ENCODE data around the gene VPS4A. TPM values are rescaled to one million over a fixed set of nuclear protein-coding genes. Genes with fewer than 3 reads are reported as not detected.
A peak's percentile ranks its signal among the peaks of the same experiment; 100 is the strongest.

Gene VPS4A
- total RNA-seq, 2 donors from 2014 or later = 41.5 to 45.8 TPM

- Mint-ChIP-seq H3K4me1 (ENCODE audit: low read depth in 2 of 2) (peaks cover 18 to 24% of the 10 kb centered on the region in 2 donors), H3K36me3 (peaks cover 10% of the 10 kb centered on the region), H3K9me3 (no peaks in the 10 kb centered on the region), H3K27ac (no peak overlapping the region), H3K4me3 (no peak overlapping the region), H3K27me3 (no peaks in the 10 kb centered on the region)
- ATAC-seq = no peak
- DNase-seq (ENCODE audit: low spot score) = no peak
These were observed 4.5 kb downstream of the VPS4A start for GRCh38 chr16:69315486-69316311.

DNA sequence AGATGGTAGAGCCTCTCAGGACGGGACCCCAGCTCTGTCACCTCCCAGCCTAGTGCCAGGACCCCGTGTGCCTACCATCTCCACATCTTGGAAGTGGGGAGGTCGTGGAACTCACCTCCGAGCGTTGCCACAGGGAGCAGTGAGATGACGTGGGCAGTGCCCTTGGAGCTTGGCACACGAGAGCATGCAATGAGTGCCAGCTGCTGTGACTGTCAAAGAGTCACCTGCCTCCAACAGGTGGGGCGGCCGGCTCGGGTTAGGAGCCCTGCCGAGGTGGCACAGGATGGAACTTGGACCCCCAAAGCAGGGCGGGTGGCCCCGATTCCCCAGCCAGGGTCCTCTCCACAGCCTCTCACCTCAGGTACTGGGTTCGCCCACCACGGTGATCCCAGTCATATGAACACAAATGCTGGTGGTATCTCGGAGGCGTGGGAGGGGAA, 5.5 kb downstream of the VPS4A start:
- H3K36me3 Mint-ChIP-seq = peaks cover 14% of the 10 kb centered on the region
- ATAC-seq = no peak
- no peak overlapping the region for H3K4me3 Mint-ChIP-seq
- peaks cover 21 to 27% of the 10 kb centered on the region in 2 donors for H3K4me1 Mint-ChIP-seq (ENCODE audit: low read depth in 2 of 2)
- H3K9me3 Mint-ChIP-seq = no peaks in the 10 kb centered on the region
- H3K27me3 Mint-ChIP-seq = no peaks in the 10 kb centered on the region
- H3K27ac Mint-ChIP-seq = no peak overlapping the region
- DNase-seq (ENCODE audit: low spot score) = no peak

- Mint-ChIP-seq H3K4me1 (ENCODE audit: low read depth in 2 of 2) (peaks cover 14 to 23% of the 10 kb centered on the region in 2 donors), H3K27ac (no peak overlapping the region), H3K4me3 (no peak overlapping the region), H3K36me3 (peaks cover 13% of the 10 kb centered on the region), H3K27me3 (no peaks in the 10 kb centered on the region), H3K9me3 (no peaks in the 10 kb centered on the region)
- ATAC-seq (no peak), DNase-seq (ENCODE audit: low spot score) (no peak)
These were observed 7.2 kb downstream of the VPS4A start for GRCh38 chr16:69318177-69318910.

DNA sequence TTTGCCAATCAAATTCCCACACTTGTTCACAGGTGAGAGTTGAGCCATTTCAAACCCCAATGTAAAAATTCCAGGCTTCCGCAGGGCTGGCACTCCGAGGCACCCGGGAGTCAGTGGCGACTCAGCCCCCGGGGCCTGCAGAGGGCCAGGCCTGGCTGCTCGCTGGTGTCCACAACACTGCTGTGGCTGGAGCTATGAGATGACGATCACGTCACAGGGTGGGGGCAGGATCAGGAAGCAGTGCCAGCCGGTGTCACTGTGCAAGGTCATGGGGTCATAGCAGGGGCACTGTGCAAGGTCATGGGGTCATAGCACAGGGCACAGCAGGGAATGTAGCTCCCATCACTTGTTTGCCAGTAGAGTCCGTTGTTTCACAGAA, 7.8 kb downstream of the VPS4A start:
- no peaks in the 10 kb centered on the region for H3K9me3 Mint-ChIP-seq
- peaks cover 8 to 18% of the 10 kb centered on the region in 2 donors for H3K4me1 Mint-ChIP-seq (ENCODE audit: low read depth in 2 of 2)
- H3K36me3 Mint-ChIP-seq = peaks cover 13% of the 10 kb centered on the region
- DNase-seq (ENCODE audit: low spot score) (no peak), ATAC-seq (no peak)
- H3K4me3 Mint-ChIP-seq = no peak overlapping the region
- H3K27me3 Mint-ChIP-seq = no peaks in the 10 kb centered on the region
- H3K27ac Mint-ChIP-seq = no peak overlapping the region

GRCh38 chr16:69319381-69319780, 8.2 kb downstream of the VPS4A start:
- Mint-ChIP-seq H3K27me3 (no peaks in the 10 kb centered on the region), H3K4me3 (no peak overlapping the region), H3K4me1 (ENCODE audit: low read depth in 2 of 2) (peaks cover 6 to 15% of the 10 kb centered on the region in 2 donors), H3K36me3 (peaks cover 13% of the 10 kb centered on the region), H3K9me3 (no peaks in the 10 kb centered on the region), H3K27ac (no peak overlapping the region)
- DNase-seq (ENCODE audit: low spot score) (no peak), ATAC-seq (no peak)

- H3K4me3 Mint-ChIP-seq = no peak overlapping the region
- DNase-seq (ENCODE audit: low spot score) (no peak), ATAC-seq (no peak)
- H3K27ac Mint-ChIP-seq = no peak overlapping the region
- peaks cover 6 to 15% of the 10 kb centered on the region in 2 donors for H3K4me1 Mint-ChIP-seq (ENCODE audit: low read depth in 2 of 2)
- no peaks in the 10 kb centered on the region for H3K9me3 Mint-ChIP-seq
- no peaks in the 10 kb centered on the region for H3K27me3 Mint-ChIP-seq
- H3K36me3 Mint-ChIP-seq = peaks cover 13% of the 10 kb centered on the region
These were observed 8.9 kb downstream of the VPS4A start for GRCh38 chr16:69319826-69320739.

- Mint-ChIP-seq H3K36me3 (peaks cover 13% of the 10 kb centered on the region), H3K4me3 (no peak overlapping the region), H3K9me3 (no peaks in the 10 kb centered on the region), H3K27me3 (no peaks in the 10 kb centered on the region), H3K4me1 (ENCODE audit: low read depth in 2 of 2) (peaks cover 6 to 15% of the 10 kb centered on the region in 2 donors), H3K27ac (no peak overlapping the region)
- DNase-seq (ENCODE audit: low spot score) (no peak), ATAC-seq (no peak)
These were observed 9.6 kb downstream of the VPS4A start for GRCh38 chr16:69320740-69321073.

DNA sequence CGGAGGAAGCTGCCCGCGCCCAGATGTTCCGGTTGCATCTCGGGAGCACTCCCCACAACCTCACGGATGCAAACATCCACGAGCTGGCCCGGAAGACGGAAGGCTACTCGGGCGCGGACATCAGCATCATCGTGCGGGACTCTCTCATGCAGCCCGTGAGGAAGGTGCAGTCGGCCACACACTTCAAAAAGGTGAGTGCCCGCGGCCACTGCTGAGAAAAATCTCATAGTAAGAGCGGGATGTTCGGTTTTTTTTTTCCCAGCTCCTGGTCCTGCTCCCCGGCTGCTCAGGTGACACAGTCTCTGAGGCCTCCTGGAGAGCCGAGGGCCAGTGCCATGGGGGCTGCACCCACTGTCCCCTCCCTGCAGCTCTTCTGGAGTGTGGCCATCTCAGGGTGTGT, 9.9 kb downstream of the VPS4A start:
- Mint-ChIP-seq H3K4me1 (ENCODE audit: low read depth in 2 of 2) (peaks cover 10 to 13% of the 10 kb centered on the region in 2 donors), H3K27me3 (no peaks in the 10 kb centered on the region), H3K27ac (no peak overlapping the region), H3K36me3 (peaks cover 15% of the 10 kb centered on the region), H3K9me3 (no peaks in the 10 kb centered on the region), H3K4me3 (no peak overlapping the region)
- ATAC-seq (no peak), DNase-seq (ENCODE audit: low spot score) (no peak)

GRCh38 chr16:69322343-69322742, 11.2 kb downstream of the VPS4A start:
- H3K27me3 Mint-ChIP-seq = no peaks in the 10 kb centered on the region
- H3K27ac Mint-ChIP-seq = no peak overlapping the region
- H3K9me3 Mint-ChIP-seq = no peaks in the 10 kb centered on the region
- peaks cover 18% of the 10 kb centered on the region in 2 donors for H3K4me1 Mint-ChIP-seq (ENCODE audit: low read depth in 2 of 2)
- DNase-seq (ENCODE audit: low spot score) (no peak), ATAC-seq (no peak)
- H3K36me3 Mint-ChIP-seq = peaks cover 18% of the 10 kb centered on the region
- H3K4me3 Mint-ChIP-seq = no peak overlapping the region

GRCh38 chr16:69323415-69323814, 12.3 kb downstream of the VPS4A start:
- no peak for ATAC-seq
- H3K27ac Mint-ChIP-seq = no peak overlapping the region
- no peak for DNase-seq (ENCODE audit: low spot score)
- peaks cover 18% of the 10 kb centered on the region for H3K36me3 Mint-ChIP-seq
- no peaks in the 10 kb centered on the region for H3K9me3 Mint-ChIP-seq
- H3K4me1 Mint-ChIP-seq (ENCODE audit: low read depth in 2 of 2) = peaks cover 21% of the 10 kb centered on the region in 2 donors
- no peaks in the 10 kb centered on the region for H3K27me3 Mint-ChIP-seq
- H3K4me3 Mint-ChIP-seq = no peak overlapping the region

DNA sequence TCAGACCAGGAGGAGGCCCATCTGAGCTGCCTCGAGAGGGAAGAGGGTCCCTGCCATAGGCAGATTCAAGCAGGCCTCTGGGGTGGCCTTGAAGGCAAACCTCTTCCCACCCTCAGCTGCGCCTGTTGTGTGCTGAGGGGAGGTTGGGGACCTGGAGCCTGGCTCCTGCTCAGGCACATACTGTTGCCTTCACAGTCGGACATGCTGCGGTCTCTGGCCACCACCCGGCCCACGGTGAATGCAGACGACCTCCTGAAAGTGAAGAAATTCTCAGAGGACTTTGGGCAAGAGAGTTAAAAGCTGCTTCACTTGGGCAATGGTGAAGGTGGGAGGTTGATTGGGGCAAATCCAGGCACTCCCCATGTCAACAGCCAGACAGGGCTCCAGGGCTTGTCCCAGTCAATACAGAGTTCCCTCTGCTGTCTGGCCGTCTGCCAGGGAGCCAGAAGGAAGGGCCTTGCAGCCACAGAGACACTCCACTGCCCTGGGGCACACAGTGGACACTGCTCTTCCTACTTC, 12.9 kb downstream of the VPS4A start:
- peaks cover 26 to 27% of the 10 kb centered on the region in 2 donors for H3K4me1 Mint-ChIP-seq (ENCODE audit: low read depth in 2 of 2)
- DNase-seq (ENCODE audit: low spot score) (no peak), ATAC-seq (no peak)
- H3K9me3 Mint-ChIP-seq = no peaks in the 10 kb centered on the region
- H3K27me3 Mint-ChIP-seq = no peaks in the 10 kb centered on the region
- H3K27ac Mint-ChIP-seq = no peak overlapping the region
- H3K4me3 Mint-ChIP-seq = no peak overlapping the region
- peaks cover 18% of the 10 kb centered on the region for H3K36me3 Mint-ChIP-seq

- no peaks in the 10 kb centered on the region for H3K9me3 Mint-ChIP-seq
- peaks cover 13% of the 10 kb centered on the region for H3K36me3 Mint-ChIP-seq
- peaks cover 25 to 31% of the 10 kb centered on the region in 2 donors for H3K4me1 Mint-ChIP-seq (ENCODE audit: low read depth in 2 of 2)
- H3K27ac Mint-ChIP-seq = peak overlapping the region in 1 of 2 donors; percentile 47
- no peaks in the 10 kb centered on the region for H3K27me3 Mint-ChIP-seq
- ATAC-seq = no peak
- no peak overlapping the region for H3K4me3 Mint-ChIP-seq
- DNase-seq (ENCODE audit: low spot score) = no peak
These were observed 13.6 kb downstream of the VPS4A start for GRCh38 chr16:69324585-69325253.

GRCh38 chr16:69325784-69326171, 14.6 kb downstream of the VPS4A start:
- Mint-ChIP-seq H3K4me3 (peak overlapping the region; percentile 18), H3K4me1 (ENCODE audit: low read depth in 2 of 2) (peaks cover 25 to 31% of the 10 kb centered on the region in 2 donors), H3K36me3 (peaks cover 12% of the 10 kb centered on the region), H3K9me3 (no peaks in the 10 kb centered on the region), H3K27ac (no peak overlapping the region), H3K27me3 (no peaks in the 10 kb centered on the region)
- ATAC-seq = no peak
- no peak for DNase-seq (ENCODE audit: low spot score)
